ENCODE data around the gene PTPRH. TPM values are rescaled to one million over a fixed set of nuclear protein-coding genes. Genes with fewer than 3 reads are reported as not detected.
A peak's percentile ranks its signal among the peaks of the same experiment; 100 is the strongest.

Gene PTPRH
- polyA plus RNA-seq, 1 donor from 2014 or later, result 0.54 TPM

DNA sequence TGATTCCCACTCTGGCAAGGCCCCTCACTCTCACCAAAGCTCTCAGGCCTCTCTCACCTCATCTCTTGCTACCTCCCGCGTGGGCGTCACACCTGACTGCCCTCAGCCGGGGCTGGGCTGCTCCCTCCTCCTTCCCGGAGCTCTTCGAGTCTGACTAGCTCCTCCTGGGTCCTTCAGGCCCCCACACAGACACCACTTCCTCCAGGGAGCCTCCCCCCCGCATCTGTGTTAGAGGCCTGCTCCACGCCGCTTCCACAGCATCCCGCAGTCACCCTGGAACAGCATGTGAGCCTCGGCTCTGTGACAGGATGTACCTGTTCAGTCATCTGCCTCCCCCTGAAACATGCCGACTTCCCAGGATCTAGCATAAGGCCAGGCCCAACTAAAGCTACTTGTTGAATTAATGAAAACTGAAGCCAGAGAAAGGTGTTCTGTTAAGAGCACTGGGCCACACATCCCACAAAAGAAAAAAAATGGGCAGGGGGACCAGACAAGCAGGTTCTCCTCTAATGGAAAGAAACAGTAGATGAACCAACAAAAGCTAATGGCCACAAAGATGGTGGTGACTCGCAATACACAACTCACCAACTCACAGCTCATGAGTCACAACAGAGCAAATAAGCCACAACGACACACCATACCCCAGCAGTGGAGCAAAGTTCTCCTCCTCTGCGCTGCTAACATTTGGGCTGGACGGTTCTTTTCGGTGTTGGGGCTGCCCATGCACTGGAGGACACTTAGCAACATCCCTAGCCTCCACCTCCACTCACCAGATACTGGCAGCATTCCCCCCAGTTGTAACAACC, 46.5 kb upstream of the PTPRH start:
- Histone ChIP-seq H3K9me3 (ENCODE audit: low read length) (no peaks in the 10 kb centered on the region), H2AFZ (ENCODE audit: low read depth, low read length) (no peak overlapping the region), H3K4me3 (ENCODE audit: low read length) (peak overlapping the region; percentile 95), H4K20me1 (ENCODE audit: insufficient read depth) (peaks cover 10% of the 10 kb centered on the region), H3K27ac (ENCODE audit: low read length) (no peak overlapping the region), H3F3A (ENCODE audit: insufficient read depth, low read length, poor library complexity, severe bottlenecking) (no peaks in the 10 kb centered on the region), H3K9me2 (ENCODE audit: insufficient read depth, low read length) (no peaks in the 10 kb centered on the region), H3K79me2 (replicated peaks; ENCODE audit: insufficient read depth, low read length) (peaks cover 65% of the 10 kb centered on the region), H3K36me3 (ENCODE audit: insufficient read depth, low read length) (no peaks in the 10 kb centered on the region), H3K4me2 (ENCODE audit: low read length) (peak overlapping the region; percentile 35), H3K27me3 (ENCODE audit: insufficient read depth, low read depth, low read length) (no peaks in the 10 kb centered on the region), H3K9ac (ENCODE audit: low read length) (peak overlapping the region; percentile 25)
- TF ChIP-seq EP300 (conservative IDR thresholded peaks at IDR 0.05; ENCODE audit: poor library complexity, severe bottlenecking) (no peak), TAF1 (IDR thresholded peaks at IDR 0.05; ENCODE audit: low read depth) (no peak)

DNA sequence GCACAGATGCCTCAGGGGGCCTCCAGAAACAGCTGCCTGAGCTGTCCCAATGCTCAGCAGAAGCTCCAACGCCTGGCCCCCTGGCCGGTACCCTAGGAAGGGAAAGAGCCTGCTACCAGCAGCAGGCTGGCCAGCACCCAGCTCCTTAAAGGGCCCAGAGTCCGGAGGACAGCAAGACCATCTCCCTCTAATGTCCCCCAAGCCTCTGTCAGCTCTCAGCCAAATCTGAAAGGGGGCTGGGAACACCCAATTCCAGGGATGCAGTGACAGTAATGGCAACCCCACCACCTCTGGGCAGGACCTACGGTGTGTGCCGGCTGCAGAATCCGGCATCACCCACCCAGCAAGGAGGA, 45.3 kb upstream of the PTPRH start:
- H3K27ac ChIP-seq (ENCODE audit: low read length), result no peak overlapping the region
- peaks cover 10% of the 10 kb centered on the region for H4K20me1 ChIP-seq (ENCODE audit: insufficient read depth)
- no peaks in the 10 kb centered on the region for H3K36me3 ChIP-seq (ENCODE audit: insufficient read depth, low read length)
- no peak overlapping the region for H3K9ac ChIP-seq (ENCODE audit: low read length)
- TF ChIP-seq REST (IDR thresholded peaks at IDR 0.05; ENCODE audit: borderline replicate concordance) (no peak), TAF1 (IDR thresholded peaks at IDR 0.05; ENCODE audit: low read depth) (no peak), EP300 (conservative IDR thresholded peaks at IDR 0.05; ENCODE audit: poor library complexity, severe bottlenecking) (no peak), RAD21 (conservative IDR thresholded peaks at IDR 0.05) (no peak), SMC3 (conservative IDR thresholded peaks at IDR 0.05; ENCODE audit: poor library complexity) (no peak), MXI1 (conservative IDR thresholded peaks at IDR 0.05; ENCODE audit: poor library complexity, severe bottlenecking) (no peak), CTCF (IDR thresholded peaks at IDR 0.05; ENCODE audit: poor library complexity, severe bottlenecking) (no peak), EZH2 (IDR thresholded peaks at IDR 0.05; ENCODE audit: borderline replicate concordance, insufficient read depth, low read length, poor library complexity, severe bottlenecking) (no peak), POLR2AphosphoS5 (IDR thresholded peaks at IDR 0.05) (no peak)
- no peak overlapping the region for H3K4me3 ChIP-seq (ENCODE audit: low read length)
- H3K79me2 ChIP-seq (replicated peaks; ENCODE audit: insufficient read depth, low read length), result peaks cover 76% of the 10 kb centered on the region
- H3K9me2 ChIP-seq (ENCODE audit: insufficient read depth, low read length), result no peaks in the 10 kb centered on the region
- H3K4me2 ChIP-seq (ENCODE audit: low read length), result no peak overlapping the region
- no peak overlapping the region for H2AFZ ChIP-seq (ENCODE audit: low read depth, low read length)
- no peaks in the 10 kb centered on the region for H3K9me3 ChIP-seq (ENCODE audit: low read length)
- H3K27me3 ChIP-seq (ENCODE audit: insufficient read depth, low read depth, low read length), result no peaks in the 10 kb centered on the region
- no peaks in the 10 kb centered on the region for H3F3A ChIP-seq (ENCODE audit: insufficient read depth, low read length, poor library complexity, severe bottlenecking)

Measured in neural cell (in vitro differentiated cells).